DOHH2 (cell line): Measurements from ENCODE around the gene CLECL1.

Experiments used
- H3F3A ChIP-seq: fragments of 200-600 bp; sonication (generic), shearing (Covaris generic); 2 replicates; pipeline ENCODE4 v1.6.0; 2016; ENCODE audit warnings: antibody characterized with exemption, mild to moderate bottlenecking; ENCODE audit not compliant: control insufficient read depth, insufficient read depth
- H3K27ac ChIP-seq: fragments of 200-600 bp; sonication (generic); 2 replicates; pipeline ENCODE4 v1.5.1; 2014; ENCODE audit warnings: low read depth, mild to moderate bottlenecking, low read length, moderate library complexity
- H3K27me3 ChIP-seq: fragments of 200-600 bp; sonication (generic); 2 replicates; pipeline ENCODE4 v1.6.1; 2014; ENCODE audit warnings: mild to moderate bottlenecking, low read length, mixed read lengths; ENCODE audit not compliant: control insufficient read depth
- H3K36me3 ChIP-seq: fragments of 200-600 bp; sonication (generic); 2 replicates; pipeline ENCODE4 v1.6.1; 2014; ENCODE audit warnings: mild to moderate bottlenecking, low read length, moderate library complexity, mixed read lengths; ENCODE audit not compliant: control insufficient read depth
- H3K4me1 ChIP-seq: fragments of 200-600 bp; sonication (generic); 2 replicates; pipeline ENCODE4 v1.6.1; 2014; ENCODE audit warnings: mild to moderate bottlenecking, low read length, mixed read lengths; ENCODE audit not compliant: control insufficient read depth
- H3K4me2 ChIP-seq: fragments of 200-600 bp; sonication (generic); 2 replicates; pipeline ENCODE4 v1.6.0; 2014; ENCODE audit warnings: mild to moderate bottlenecking, low read length, moderate library complexity
- H3K4me3 ChIP-seq: fragments of 200-600 bp; sonication (generic); 2 replicates; pipeline ENCODE4 v1.5.1; 2014; ENCODE audit warnings: mild to moderate bottlenecking, low read length, mixed read lengths
- H3K79me2 ChIP-seq: fragments of 200-600 bp; sonication (generic); 2 replicates; pipeline ENCODE4 v1.6.1; 2014; ENCODE audit warnings: mild to moderate bottlenecking, low read length, mixed read lengths; ENCODE audit not compliant: control insufficient read depth
- H3K9me2 ChIP-seq: fragments of 200-600 bp; sonication (generic); replicated peaks from 2 replicates; pipeline ENCODE4 v1.6.1; 2014; ENCODE audit warnings: mild to moderate bottlenecking, low read length, mixed read lengths; ENCODE audit not compliant: control insufficient read depth
- H3K9me3 ChIP-seq: fragments of 200-600 bp; sonication (generic); 2 replicates; pipeline ENCODE4 v1.6.1; 2014; ENCODE audit warnings: antibody characterized with exemption, low read length, mixed read lengths; ENCODE audit not compliant: control insufficient read depth, insufficient read depth
- H4K20me1 ChIP-seq: fragments of 200-600 bp; sonication (generic); 2 replicates; pipeline ENCODE4 v1.6.0; 2014; ENCODE audit warnings: low read depth, mild to moderate bottlenecking, antibody characterized with exemption, low read length, moderate library complexity; ENCODE audit not compliant: control insufficient read depth, insufficient read depth
- EZH2phosphoT487 ChIP-seq: fragments of 200-600 bp; sonication (generic); IDR thresholded peaks from 2 replicates; pipeline ENCODE4 v1.6.1; 2017; ENCODE audit warnings: borderline replicate concordance, mild to moderate bottlenecking, antibody characterized with exemption, low read length, moderate library complexity, mixed read lengths
- TF ChIP-seq, protein P1 (sequence below): fragments of 200-600 bp; sonication (generic); IDR thresholded peaks from one replicate; pipeline ENCODE4 v1.5.1; 2014; ENCODE audit warnings: antibody characterized with exemption, mild to moderate bottlenecking, low read depth, low read length; ENCODE audit not compliant: poor library complexity, severe bottlenecking

CLECL1 gene

DNA sequence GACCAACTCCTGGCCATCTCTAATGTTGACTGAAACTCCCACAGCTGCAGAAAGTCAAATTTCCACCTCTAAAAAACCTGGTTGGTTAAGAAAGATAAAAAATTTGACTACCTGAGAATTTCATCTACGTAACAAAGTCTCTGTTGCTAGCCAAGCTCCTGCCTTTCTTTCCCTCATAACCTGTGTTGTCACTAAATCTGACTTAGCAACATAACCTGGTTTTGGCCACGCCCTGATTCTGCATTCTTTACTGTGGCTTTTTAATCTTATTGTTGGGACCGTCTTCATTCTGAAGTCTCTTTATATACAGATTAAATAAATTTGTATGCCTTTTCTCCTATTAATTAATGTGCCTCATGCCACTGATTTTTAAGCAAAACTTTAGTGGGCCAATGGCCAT lies 43.9 kb upstream of the CLECL1 start:
- H3F3A ChIP-seq, result no peaks in the 10 kb centered on the region

DNA sequence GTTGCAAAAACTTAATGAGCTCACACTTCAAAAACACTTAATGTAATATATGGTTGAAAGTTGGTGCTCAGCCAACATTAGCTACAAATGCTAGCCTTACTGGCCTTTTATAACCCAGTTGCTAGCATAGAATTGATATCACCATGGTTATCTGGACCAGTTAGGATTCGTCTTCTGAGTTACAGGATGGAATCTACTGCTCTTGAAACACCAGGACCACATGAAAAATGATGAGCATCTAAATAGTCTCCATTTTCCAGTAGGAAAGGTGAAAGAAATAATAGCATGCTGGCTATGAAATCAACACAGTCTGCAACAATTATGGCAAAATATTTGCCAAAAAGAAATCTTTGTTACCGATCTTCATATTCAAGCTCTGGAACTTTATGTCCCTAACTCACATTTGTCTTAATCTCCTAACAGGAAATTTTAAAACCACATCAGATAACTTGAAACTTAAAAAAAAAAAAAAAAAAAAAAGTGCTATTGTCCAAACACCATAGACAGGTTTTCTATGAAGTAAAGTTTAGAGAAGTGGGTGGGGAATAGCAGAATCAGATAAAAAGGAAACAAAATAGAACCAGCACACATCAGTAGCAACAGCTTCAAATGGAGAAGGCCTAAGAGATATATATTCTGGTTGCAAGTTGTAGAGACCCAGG lies 40.5 kb upstream of the CLECL1 start:
- Histone ChIP-seq H3K27ac (no peak overlapping the region), H4K20me1 (no peaks in the 10 kb centered on the region), H3K9me3 (no peaks in the 10 kb centered on the region), H3K27me3 (peaks cover 73% of the 10 kb centered on the region), H3K4me1 (no peaks in the 10 kb centered on the region), H3K79me2 (no peaks in the 10 kb centered on the region), H3K36me3 (no peaks in the 10 kb centered on the region), H3K9me2 (no peaks in the 10 kb centered on the region), H3F3A (no peaks in the 10 kb centered on the region), H3K4me3 (no peak overlapping the region), H3K4me2 (no peak overlapping the region)
- no peak for TF ChIP-seq EZH2phosphoT487
- TF ChIP-seq, protein P1, sequence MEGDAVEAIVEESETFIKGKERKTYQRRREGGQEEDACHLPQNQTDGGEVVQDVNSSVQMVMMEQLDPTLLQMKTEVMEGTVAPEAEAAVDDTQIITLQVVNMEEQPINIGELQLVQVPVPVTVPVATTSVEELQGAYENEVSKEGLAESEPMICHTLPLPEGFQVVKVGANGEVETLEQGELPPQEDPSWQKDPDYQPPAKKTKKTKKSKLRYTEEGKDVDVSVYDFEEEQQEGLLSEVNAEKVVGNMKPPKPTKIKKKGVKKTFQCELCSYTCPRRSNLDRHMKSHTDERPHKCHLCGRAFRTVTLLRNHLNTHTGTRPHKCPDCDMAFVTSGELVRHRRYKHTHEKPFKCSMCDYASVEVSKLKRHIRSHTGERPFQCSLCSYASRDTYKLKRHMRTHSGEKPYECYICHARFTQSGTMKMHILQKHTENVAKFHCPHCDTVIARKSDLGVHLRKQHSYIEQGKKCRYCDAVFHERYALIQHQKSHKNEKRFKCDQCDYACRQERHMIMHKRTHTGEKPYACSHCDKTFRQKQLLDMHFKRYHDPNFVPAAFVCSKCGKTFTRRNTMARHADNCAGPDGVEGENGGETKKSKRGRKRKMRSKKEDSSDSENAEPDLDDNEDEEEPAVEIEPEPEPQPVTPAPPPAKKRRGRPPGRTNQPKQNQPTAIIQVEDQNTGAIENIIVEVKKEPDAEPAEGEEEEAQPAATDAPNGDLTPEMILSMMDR, result no peak

More for the DNA sequence above, 43.9 kb upstream of the CLECL1 start:
- TF ChIP-seq, protein P1, result no peak
- no peak for TF ChIP-seq EZH2phosphoT487
- H4K20me1 ChIP-seq, result no peaks in the 10 kb centered on the region
- peaks cover 10% of the 10 kb centered on the region for H3K4me1 ChIP-seq
- peaks cover 87% of the 10 kb centered on the region for H3K27me3 ChIP-seq
- H3K9me2 ChIP-seq, result no peaks in the 10 kb centered on the region
- H3K79me2 ChIP-seq, result no peaks in the 10 kb centered on the region
- H3K36me3 ChIP-seq, result no peaks in the 10 kb centered on the region
- no peaks in the 10 kb centered on the region for H3K9me3 ChIP-seq
- no peak overlapping the region for H3K4me2 ChIP-seq
- H3K27ac ChIP-seq, result no peak overlapping the region
- no peak overlapping the region for H3K4me3 ChIP-seq

DNA sequence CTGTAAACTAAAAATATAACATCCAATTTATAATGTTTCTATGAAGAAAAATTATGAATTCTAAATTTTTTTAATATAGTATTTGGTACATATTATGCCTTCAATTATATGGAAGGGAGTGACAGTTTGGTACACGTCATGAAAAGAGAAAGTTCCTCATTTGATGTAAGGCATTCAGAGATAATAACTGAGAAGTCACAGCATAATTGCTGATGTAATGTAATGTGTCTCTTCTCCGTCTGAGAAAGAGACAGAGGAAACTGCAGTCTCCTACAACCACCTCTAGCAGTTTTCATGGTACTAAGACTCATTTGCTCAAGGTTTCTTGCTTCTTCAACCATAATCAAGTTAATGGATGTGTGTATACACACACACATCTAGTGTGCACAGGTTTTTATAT lies 30.1 kb upstream of the CLECL1 start:
- no peaks in the 10 kb centered on the region; the same call in 1 of the 2 replicates for H4K20me1 ChIP-seq
- H3K9me2 ChIP-seq, result no peaks in the 10 kb centered on the region
- peaks cover 57% of the 10 kb centered on the region for H3K27me3 ChIP-seq
- TF ChIP-seq EZH2phosphoT487, result no peak
- TF ChIP-seq, protein P1, result no peak
- H3K79me2 ChIP-seq, result no peaks in the 10 kb centered on the region
- H3K9me3 ChIP-seq, result no peaks in the 10 kb centered on the region; the same call in 1 of the 2 replicates
- H3K27ac ChIP-seq, result no peak overlapping the region
- H3F3A ChIP-seq, result peaks cover 35% of the 10 kb centered on the region
- H3K4me1 ChIP-seq, result peaks cover 67% of the 10 kb centered on the region
- no peak overlapping the region for H3K4me2 ChIP-seq
- H3K36me3 ChIP-seq, result no peaks in the 10 kb centered on the region
- H3K4me3 ChIP-seq, result no peak overlapping the region
